GM08714 (cell line): ENCODE results near the gene TMEM266.

Source experiments
- H3K4me3 ChIP-seq: fragments of 200-500 bp; sonication (Bioruptor generic); 2 replicates; pipeline ENCODE4 v1.5.1; 2014; ENCODE audit warnings: mild to moderate bottlenecking, low read length, inconsistent platforms
- ZNF274 ChIP-seq: IDR thresholded peaks from 2 replicates; pipeline ENCODE4 v1.6.1; 2012; ENCODE audit warnings: mild to moderate bottlenecking, low read depth, low read length

The TMEM266 gene

DNA sequence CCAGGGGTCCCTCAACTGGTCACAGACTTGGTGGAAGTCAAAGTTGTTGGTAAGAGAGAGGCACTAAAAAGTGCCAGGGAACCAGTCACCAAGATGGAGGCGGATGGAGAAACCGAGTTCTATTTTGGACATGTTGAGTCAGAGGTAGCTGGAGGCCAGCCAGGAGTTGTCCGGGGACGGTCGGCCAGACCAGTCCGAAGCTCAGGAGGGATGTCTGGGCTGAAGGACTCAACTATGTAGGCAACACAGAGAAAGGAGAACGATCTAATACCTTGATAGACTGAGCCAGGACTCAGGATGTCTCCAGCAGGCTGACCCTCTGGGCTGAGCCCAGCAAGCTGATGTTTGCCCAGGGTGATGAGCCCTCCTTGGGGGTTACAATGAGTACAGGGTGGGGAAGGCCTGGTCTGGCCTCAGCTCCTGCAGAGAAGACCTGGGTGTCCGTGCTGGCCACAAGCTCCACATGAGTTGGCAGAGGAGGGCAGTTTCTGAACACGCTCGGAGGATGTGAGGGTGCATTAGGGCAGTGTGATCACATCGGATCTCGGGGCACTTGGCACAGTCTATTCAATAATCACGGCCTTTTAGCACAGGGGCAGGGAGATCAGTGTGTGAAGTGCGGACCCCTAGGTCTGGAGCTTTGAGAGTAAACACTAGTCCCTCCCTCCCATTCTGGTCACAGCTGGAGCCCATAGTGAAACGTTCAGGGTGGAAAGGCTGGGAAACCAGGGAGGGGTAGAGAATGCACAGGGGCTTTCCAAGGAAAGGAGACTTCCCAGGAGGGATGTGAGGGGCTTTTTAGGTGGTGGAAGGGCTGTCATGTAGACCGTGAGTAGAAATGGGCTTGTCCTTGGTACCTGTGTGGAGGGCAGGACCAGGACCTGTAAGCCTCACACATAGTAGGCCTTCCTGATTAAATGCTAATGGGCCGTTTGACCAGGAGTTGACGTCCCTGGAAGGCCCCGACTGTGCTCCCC, 139.6 kb downstream of the TMEM266 start:
- H3K4me3 ChIP-seq: no peak overlapping the region
- no peak for TF ChIP-seq ZNF274

DNA sequence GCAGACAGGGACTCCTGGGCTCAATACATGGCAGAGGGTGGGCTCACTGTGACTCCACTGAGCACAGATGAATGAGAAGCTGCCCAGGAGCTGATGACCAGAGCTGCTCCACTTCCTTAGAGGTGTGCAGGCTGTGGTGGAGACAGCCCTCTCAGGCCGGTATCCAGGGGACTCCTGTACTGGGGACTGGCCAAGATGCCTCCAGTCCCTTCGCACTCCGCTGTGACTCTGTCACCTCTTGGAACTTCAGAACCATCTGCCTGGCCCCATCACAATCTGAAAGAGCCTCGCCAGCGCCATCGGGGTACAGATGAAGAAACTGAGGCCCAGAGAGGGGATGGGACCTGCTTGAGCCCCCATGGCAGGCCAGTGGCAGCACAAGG, 140.3 kb downstream of the TMEM266 start:
- TF ChIP-seq ZNF274: no peak
- no peak overlapping the region for H3K4me3 ChIP-seq

DNA sequence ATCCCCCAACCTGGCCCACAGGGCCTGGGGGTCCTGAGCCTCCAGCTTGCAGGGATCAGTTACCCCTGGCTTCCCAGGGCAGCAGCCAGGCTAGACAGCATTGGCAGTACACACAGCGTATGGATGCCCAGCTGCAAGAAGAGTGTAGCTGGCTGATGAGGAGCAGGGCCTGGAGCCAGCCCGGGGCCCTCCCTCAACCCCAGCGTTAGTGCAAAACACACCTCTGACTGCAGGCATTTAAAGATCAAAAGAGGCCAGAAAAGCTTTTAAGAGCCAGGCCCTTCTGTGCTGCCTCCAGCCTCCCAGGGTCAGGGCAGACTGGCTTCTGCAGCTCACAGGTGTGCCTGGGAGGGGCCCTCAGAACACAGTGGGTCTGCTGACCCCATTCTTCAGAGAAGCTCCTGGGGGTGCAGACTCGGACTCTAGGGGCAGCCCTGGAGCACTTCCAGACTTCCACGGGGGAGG, 140.9 kb downstream of the TMEM266 start:
- no peak for TF ChIP-seq ZNF274
- no peak overlapping the region for H3K4me3 ChIP-seq

DNA sequence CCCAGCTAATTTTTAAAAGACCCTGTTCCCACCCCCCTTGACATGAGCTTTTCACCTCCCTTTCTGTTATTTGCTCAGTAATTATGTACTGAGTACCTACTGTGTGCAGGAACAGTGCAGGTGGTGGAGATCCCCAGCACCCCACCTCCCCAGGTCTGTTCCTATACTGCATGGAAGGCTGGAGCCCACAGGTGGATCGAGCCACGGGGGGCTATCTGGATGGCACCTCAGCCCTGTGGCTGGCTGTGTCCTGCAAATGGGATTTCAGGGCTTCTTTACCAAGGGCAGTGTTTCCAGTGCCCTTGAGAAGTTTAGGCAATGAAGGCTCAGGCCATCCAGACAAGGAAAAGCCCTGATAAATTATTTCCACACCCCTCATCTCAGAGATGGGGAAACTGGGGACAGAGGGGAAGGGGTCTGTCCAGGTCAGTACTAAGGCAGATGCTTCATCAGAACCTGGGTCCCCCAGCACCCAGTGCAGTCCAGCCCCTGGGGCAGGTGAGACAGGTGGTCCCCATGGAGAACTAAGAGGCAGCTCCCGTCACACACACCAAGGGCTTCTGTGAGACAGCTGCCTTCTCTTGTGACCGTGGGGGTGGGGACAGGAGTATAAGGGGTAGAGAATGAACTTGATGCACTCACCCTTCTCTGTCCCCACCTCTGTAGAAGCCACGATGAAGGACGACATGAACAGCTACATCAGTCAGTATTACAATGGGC, 141.9 kb downstream of the TMEM266 start:
- no peak for TF ChIP-seq ZNF274
- no peak overlapping the region for H3K4me3 ChIP-seq

DNA sequence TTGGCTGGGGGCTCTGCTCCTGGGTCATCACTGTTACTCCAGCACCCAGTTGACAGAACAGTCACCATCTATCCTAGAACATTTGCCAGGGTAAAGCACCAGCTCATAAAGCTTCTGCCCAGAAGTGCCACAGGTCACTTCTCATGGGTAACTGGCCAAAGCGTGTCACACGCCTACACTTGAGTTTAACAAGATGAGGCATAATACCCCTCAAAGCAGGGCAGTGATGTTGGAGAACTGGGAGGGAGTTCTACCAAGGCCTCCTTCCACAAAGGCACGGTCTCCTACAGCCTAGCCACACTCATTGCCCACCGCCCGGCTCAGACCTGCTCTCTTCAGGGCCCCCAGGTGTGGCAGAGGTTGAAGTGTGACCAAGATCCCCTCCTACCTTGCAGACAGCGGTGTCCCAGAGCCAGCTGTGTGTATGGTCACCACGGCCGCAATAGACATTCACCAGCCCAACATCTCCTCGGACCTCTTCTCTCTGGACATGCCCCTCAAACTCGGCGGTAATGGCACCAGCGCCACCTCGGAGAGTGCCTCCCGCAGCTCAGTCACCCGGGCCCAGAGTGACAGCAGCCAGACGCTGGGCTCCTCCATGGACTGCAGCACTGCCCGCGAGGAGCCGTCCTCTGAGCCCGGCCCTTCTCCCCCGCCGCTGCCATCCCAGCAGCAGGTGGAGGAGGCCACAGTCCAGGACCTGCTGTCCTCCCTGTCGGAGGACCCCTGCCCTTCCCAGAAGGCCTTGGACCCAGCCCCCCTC, 143.7 kb downstream of the TMEM266 start:
- H3K4me3 ChIP-seq: no peak overlapping the region
- no peak for TF ChIP-seq ZNF274

DNA sequence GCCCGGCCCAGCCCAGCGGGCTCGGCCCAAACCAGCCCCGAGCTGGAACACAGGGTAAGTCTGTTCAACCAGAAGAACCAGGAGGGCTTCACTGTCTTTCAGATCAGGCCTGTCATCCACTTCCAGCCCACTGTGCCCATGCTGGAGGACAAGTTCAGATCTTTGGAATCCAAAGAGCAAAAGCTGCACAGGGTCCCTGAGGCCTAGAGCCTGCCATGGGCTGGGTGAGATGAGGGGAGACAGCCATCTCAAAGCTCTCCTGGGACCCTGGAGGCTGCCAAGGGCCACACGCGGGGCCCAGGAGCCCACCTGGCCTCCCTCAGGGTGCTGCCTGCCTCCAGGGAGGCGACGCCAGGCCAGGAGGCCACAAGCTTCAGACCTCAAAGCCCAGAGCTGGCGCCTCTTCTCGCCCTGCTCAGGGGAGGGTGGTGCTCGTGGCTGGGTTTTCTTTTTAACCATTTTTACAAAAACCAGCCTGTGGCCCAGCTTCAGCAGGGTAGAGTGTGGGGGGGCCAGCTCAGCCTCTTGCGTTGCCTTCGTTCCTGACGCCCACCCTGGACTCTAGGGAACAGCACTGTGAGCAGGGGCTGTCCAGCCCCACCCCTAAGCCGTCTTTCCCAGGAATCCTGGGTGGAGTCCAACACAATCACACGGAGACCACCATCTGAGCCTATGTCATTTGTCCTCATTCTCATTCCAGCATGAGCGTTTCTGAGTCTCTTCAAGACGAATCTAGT, 144.5 kb downstream of the TMEM266 start:
- H3K4me3 ChIP-seq: no peak overlapping the region
- TF ChIP-seq ZNF274: no peak

DNA sequence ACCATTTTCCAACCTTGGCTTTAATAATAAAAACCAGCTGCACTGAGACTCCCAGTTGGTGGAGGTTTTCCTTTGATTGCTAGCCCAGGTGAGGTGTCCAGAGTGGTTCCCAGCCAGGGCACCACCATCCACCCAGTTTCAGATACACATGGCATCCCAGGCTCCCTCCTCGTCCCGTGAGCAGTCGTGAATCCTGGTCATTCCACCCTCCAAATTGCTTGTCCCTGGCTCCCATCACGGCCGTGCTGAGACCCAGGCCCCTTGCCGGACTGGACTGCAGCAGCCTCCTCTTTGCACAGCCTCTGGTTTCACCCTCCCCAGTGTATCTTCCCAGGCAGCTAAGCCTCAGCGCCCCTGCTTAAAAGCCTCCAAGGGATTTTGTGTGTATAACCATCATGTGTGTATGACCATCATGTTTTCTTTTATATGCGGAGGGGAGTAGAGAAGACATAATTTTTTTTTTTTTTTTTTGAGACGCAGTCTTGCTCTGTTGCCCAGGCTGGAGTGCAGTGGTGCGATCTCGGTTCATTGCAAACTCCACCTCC, 145.2 kb downstream of the TMEM266 start:
- no peak overlapping the region for H3K4me3 ChIP-seq
- no peak for TF ChIP-seq ZNF274

DNA sequence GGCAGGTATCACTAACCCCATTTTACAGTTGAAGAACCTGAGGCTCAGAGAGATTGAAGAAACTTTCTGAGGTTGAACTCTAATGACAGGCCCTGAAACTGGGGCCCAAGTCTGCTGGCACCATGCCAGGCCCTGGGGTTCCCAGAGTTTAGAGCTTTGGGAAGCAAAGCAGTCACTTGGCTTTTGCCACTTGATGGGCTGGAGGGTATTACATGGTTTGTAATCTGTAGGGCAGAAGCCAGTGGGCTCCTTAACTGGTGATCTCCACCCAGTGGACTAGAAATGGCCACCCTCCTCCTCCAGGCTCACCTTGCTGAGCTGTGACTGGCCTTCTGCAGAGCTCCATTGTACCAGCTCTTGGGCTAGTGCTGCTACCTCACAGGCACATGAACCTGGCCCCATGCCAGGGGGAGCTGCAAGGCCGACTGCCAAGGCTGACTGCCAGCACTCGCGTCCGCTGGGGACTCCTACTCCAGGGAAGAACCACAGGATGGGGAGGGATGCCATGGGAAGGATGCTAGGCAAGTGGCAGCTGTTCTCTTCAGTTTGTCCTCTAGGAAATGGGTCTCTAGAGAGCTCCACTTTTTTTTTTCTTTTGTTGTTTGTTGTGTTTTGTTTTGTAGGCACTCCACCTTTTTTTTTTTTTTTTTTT, 146.7 kb downstream of the TMEM266 start:
- TF ChIP-seq ZNF274: no peak
- H3K4me3 ChIP-seq: no peak overlapping the region

DNA sequence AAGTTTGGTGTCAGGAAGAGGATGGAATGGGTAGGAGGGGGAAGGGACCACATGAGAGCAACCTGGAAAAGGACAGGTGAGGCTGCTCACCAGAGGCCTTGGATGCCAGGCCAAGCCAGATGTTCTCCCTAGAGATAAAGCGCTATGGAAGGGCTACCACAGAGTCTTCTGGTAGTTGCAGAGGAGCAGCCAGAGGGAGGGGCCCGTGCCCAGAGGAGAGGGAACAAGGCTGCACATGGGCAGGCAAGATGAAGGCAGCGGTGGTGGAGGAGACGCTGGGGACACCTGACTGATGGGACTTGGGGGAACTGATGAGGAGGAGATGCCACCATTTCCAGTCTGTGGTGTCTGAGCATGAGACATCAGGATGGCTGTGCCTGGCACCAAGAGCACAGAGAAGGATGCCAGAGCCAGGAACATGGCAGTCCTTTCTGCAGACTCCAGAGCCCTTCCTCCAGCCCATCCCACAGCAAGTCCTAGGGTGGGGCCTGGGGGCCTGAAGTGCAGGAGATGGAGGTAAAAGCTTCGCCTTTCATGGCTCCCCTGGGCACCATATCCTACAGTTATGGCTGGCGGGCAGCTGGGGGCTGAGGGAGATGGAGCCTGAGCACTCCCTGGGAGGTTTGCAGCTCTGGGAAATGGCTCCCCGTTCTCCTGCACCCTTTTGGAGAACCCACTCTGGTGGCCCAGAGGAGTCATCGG, 148.4 kb downstream of the TMEM266 start:
- no peak for TF ChIP-seq ZNF274
- H3K4me3 ChIP-seq: no peak overlapping the region

DNA sequence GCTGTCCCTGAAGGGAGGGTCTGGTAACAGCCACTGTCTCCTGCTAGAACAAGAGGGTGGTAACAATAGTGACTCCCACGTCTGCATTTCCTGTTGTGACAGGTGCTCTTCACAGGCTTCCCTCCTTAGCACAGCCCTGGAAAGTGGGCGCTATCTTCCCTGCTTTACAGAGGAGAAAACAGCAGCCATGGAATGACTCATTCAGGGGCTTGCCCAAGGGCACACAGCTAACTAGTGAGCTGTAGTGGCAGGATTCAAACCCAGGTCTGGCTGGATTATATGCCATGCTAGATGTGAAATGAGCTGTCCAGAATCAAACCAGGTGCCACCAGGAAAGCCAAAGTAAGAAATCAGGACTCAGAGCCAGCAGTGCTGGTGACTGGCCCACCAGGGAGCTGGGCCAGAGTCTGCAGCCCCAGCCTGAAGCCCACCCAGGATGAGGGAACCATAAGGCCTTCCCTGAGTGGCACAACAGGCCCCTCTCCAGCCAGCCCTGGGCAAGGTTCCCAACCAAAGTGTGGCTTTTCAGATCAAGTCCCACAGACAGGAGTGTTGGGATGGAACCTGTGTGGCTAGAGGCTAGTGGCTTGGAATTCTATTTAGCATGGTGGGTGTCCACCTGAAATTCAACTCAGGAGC, 149.1 kb downstream of the TMEM266 start:
- no peak overlapping the region for H3K4me3 ChIP-seq
- no peak for TF ChIP-seq ZNF274

DNA sequence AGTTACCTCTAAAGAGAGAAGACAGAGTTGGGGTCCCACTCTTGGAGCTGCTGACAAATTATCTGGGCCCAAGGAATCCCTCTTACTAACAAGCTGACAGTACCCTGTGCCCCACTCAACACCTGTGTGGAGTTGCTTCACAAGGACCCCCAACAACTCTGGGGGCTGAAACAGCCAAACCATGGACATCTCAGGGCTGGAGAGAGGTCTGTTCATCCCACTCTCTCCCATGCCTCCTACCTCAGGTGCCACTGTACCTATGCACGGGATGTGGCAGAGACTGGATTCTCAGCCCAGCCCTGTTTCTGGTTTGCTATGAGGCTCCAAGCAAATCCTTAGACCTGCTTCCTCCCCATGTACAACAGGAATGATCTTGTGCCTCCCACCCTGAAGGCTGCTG, 149.7 kb downstream of the TMEM266 start:
- no peak for TF ChIP-seq ZNF274
- H3K4me3 ChIP-seq: no peak overlapping the region

DNA sequence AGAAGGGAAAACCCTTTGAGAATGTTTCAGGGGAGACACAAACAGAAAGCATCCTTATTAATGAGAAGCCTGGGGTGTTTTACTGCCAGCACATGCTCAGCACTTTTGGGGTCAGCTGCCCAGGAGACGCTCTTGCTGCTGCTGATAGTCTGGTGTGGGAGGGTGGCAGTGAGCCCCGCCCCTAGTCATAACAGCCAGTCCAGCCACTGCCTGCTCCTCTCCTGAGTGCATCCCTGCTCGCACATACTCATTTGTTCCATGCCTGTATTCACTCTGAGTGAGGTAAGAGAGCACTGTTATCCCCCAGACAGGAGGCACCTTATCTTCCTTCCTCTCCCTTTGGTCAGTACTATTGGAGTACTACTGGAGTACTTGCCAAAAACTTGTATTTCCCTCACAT, 150.2 kb downstream of the TMEM266 start:
- TF ChIP-seq ZNF274: no peak
- H3K4me3 ChIP-seq: no peak overlapping the region

DNA sequence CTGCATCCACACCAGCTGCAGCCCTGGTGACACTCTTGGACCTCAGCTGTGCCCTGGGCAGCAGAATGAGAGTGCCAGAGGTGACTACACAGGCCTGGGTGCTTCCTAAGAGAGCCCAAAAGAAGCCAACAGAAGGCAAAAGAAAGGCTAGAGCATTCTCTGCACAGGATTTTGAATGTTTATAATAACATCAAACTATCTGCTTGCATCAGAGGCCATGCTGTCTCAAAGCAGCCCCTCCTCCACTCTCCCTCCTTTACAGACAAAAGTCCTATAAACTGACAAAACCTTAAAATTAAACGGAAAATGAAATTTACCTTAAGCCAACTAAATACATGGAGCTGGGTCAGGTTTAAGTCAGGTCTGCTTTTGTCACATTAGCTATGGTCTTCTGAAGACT, 155.8 kb downstream of the TMEM266 start:
- TF ChIP-seq ZNF274: no peak
- no peak overlapping the region for H3K4me3 ChIP-seq
